GM12878 (cell line): Measurements from ENCODE around the gene SNX13. TPM values are rescaled to one million over a fixed set of nuclear protein-coding genes. Genes with fewer than 3 reads are reported as not detected.
A peak's percentile ranks its signal among the peaks of the same experiment; 100 is the strongest.

Experiments used
- ATAC-seq: fragments of 200-7000 bp; cut with Tn5 transposase; 3 replicates; pipeline ENCODE4 v1.9.1; 2020; ENCODE audit warnings: mild to moderate bottlenecking, moderate library complexity
- BruUV-seq: library from RNA; stranded (reverse); fragments of 400-500 nt; replicated peaks from 2 replicates; lab custom pipeline; 2021; lab: Mats Ljungman, UMichigan
- CTCF ChIA-PET: fragments of 300-600 bp; sonication (Branson Sonifier 250); formaldehyde crosslinking; extraction: SDS; loops from one replicate; lab custom pipeline; 2021; ENCODE audit warnings: inconsistent platforms; lab: Yijun Ruan, JAX
- POLR2A ChIA-PET: fragments of 350-600 bp; formaldehyde crosslinking; extraction: SDS; loops from one replicate; lab custom pipeline; 2021; ENCODE audit warnings: inconsistent platforms; lab: Charles Lee
- RAD21 ChIA-PET: fragments of 300-600 bp; sonication (Branson Sonifier 250); formaldehyde crosslinking; loops from one replicate; lab custom pipeline; 2023; ENCODE audit warnings: antibody characterized with exemption; ENCODE audit not compliant: unreplicated experiment; lab: Charles Lee
- SMC1A ChIA-PET: fragments of 300-600 bp; sonication (Branson Sonifier 250); formaldehyde crosslinking; loops from one replicate; lab custom pipeline; 2023; ENCODE audit not compliant: unreplicated experiment, uncharacterized antibody; lab: Charles Lee
- DNase-seq: peaks from one replicate; pipeline ENCODE4 v3.0.0-alpha.2; 2011; ENCODE audit warnings: low read depth, low spot score
- FAIRE-seq: peaks from 3 replicates; lab custom pipeline; 2011; peaks lifted over from hg19 to GRCh38; lab: Jason Lieb, UNC
- H2AFZ ChIP-seq: 2 replicates; pipeline ENCODE4 v1.6.0; 2011; ENCODE audit warnings: low read depth, low read length, control low read depth; ENCODE audit not compliant: control insufficient read depth
- H3K27ac ChIP-seq: 2 replicates; pipeline ENCODE4 v1.5.1; 2011; ENCODE audit warnings: control low read depth; ENCODE audit not compliant: control insufficient read depth, insufficient read depth
- H3K27me3 ChIP-seq, 2 experiments: replicated peaks in 1 of 2; 2 replicates each; pipeline versions ENCODE4 v1.6.0 to v1.6.1; 2011; ENCODE audit warnings: low read length in 1 of 2; ENCODE audit not compliant: control insufficient read depth in 2 of 2, insufficient read depth in 2 of 2
- H3K36me3 ChIP-seq, 2 experiments: 2 replicates each; pipeline ENCODE4 v1.5.1; 2011; ENCODE audit warnings: low read length in 1 of 2; ENCODE audit not compliant: control insufficient read depth in 2 of 2, insufficient read depth in 2 of 2
- H3K4me1 ChIP-seq: 2 replicates; pipeline ENCODE4 v1.6.1; 2011; ENCODE audit warnings: mild to moderate bottlenecking, low read length, moderate library complexity, mixed read lengths; ENCODE audit not compliant: control insufficient read depth, insufficient read depth
- H3K4me2 ChIP-seq: 2 replicates; pipeline ENCODE4 v1.6.0; 2011; ENCODE audit warnings: control low read depth; ENCODE audit not compliant: control insufficient read depth, insufficient read depth
- H3K4me3 ChIP-seq: fragments of 200-600 bp; sonication (generic); 2 replicates; pipeline ENCODE4 v1.5.1; 2016
- H3K79me2 ChIP-seq: 2 replicates; pipeline ENCODE4 v1.6.0; 2011; ENCODE audit warnings: low read length; ENCODE audit not compliant: control insufficient read depth, insufficient read depth
- H3K9ac ChIP-seq: 2 replicates; pipeline ENCODE4 v1.8.0; 2011; ENCODE audit warnings: low read length, control low read depth, mixed read lengths; ENCODE audit not compliant: control insufficient read depth, insufficient read depth
- H3K9me3 ChIP-seq: replicated peaks from 3 replicates; pipeline ENCODE4 v1.5.1; 2011; ENCODE audit warnings: mild to moderate bottlenecking, low read length; ENCODE audit not compliant: control insufficient read depth, insufficient read depth
- H4K20me1 ChIP-seq: 2 replicates; pipeline ENCODE4 v1.6.0; 2011; ENCODE audit not compliant: control insufficient read depth, insufficient read depth
- ASH2L ChIP-seq: fragments of 300-600, 200-600 bp; sonication (generic); IDR thresholded peaks from 2 replicates; pipeline ENCODE4 v1.6.1; 2017; ENCODE audit warnings: low read depth, mild to moderate bottlenecking, borderline replicate concordance
- CREM ChIP-seq: IDR thresholded peaks from 2 replicates; pipeline ENCODE4 v1.6.1; 2014; ENCODE audit warnings: antibody characterized with exemption, low read depth
- ESRRA ChIP-seq: IDR thresholded peaks from 2 replicates; pipeline ENCODE4 v1.6.1; 2012; ENCODE audit warnings: mild to moderate bottlenecking, low read length, improper control_type of control experiment
- IRF4 ChIP-seq: IDR thresholded peaks from 2 replicates; pipeline ENCODE4 v1.6.1; 2011; ENCODE audit warnings: low read depth, low read length
- JUNB ChIP-seq: IDR thresholded peaks from 2 replicates; pipeline ENCODE4 v1.6.1; 2016; ENCODE audit warnings: antibody characterized with exemption, mild to moderate bottlenecking
- KLF5 ChIP-seq: fragments of 450-650 bp; IDR thresholded peaks from 2 replicates; pipeline ENCODE4 v1.6.1; 2014; ENCODE audit warnings: mild to moderate bottlenecking; ENCODE audit not compliant: partially characterized antibody
- WGBS: methylation state at CpG from one replicate; pipeline ENCODE4 v1.1.6; 2016; ENCODE audit warnings: low lambda C conversion rate; ENCODE audit not compliant: insufficient replicate concordance, insufficient coverage; ENCODE audit errors: missing lambda C conversion rate; 5-methylcytosine and 5-hydroxymethylcytosine counted together
- in situ Hi-C: fragments of 300-500 bp; cut with MboI; formaldehyde crosslinking; loops from 9 replicates; pipeline ENCODE4 v1.14.3; 2018; ENCODE audit warnings: mixed read lengths
- intact Hi-C: fragments of 100-400 bp; cut with micrococcal nuclease; formaldehyde crosslinking; loops from one replicate; pipeline ENCODE4 v1.14.2; 2022; ENCODE audit not compliant: unreplicated experiment
- polyA plus RNA-seq, 11 experiments: library from polyadenylated mRNA; depleted of rRNA in 4 of 11; unstranded in 6 of 11; stranded (reverse) in 5 of 11; fragments of >200 nt; fragmentation: Nextera tagmentation in 4 of 11; fragmentation: Illumina TruSeq in 1 of 11; extraction: Ambion mirVana in 4 of 11; extraction: Trizol in 1 of 11; gene quantifications; 1 replicate in 1 of 11; 2 replicates in 10 of 11; pipeline versions ENCODE4 v1.2.1 to v1.2.3, GENCODE V29; 2011 to 2016; ENCODE audit warnings: inconsistent platforms in 2 of 11, missing spikeins in 2 of 11, low read depth in 1 of 11
- total RNA-seq, 4 experiments: library from RNA; depleted of rRNA in 3 of 4; stranded (reverse); fragments of >200 nt in 3 of 4; fragmentation: Illumina TruSeq in 1 of 4; extraction: Trizol in 1 of 4; gene quantifications; 2 replicates each; pipeline versions ENCODE4 v1.2.1 to v1.2.3, GENCODE V29; 2013 to 2021
- TF ChIP-seq, protein P1 (sequence below): IDR thresholded peaks from 2 replicates; pipeline ENCODE4 v1.6.1; 2011; ENCODE audit warnings: low read depth, low read length, improper control_type of control experiment, borderline replicate concordance
- TF ChIP-seq, protein P2 (sequence below): fragments of 150-350 bp; IDR thresholded peaks from 2 replicates; pipeline ENCODE4 v1.6.1; 2016; ENCODE audit warnings: low read depth, low read length

The SNX13 gene
- total and polyA plus RNA-seq, 10 of the 15 experiments (the other 5 are each of a cell fraction or from before 2014, with no cell fraction given): 2.2 to 17.1 (median 11.9) TPM

- in situ Hi-C loops: no loop called here
- Histone ChIP-seq H4K20me1 (no peaks in the 10 kb centered on the region), H3K27ac (no peak overlapping the region), H3K4me1 (no peaks in the 10 kb centered on the region), H2AFZ (no peak overlapping the region), H3K79me2 (no peaks in the 10 kb centered on the region), H3K27me3 (no peaks in the 10 kb centered on the region), H3K4me3 (no peak overlapping the region), H3K4me2 (no peak overlapping the region), H3K36me3 (0 out of 4 replicates have a peak, but pooled peaks cover 1 to 2% of the 10 kb centered on the region in 2 experiments), H3K9ac (no peak overlapping the region), H3K9me3 (no peaks in the 10 kb centered on the region)
- RAD21 ChIA-PET: no interaction called here
- BruUV-seq: no TSS peak
- DNase-seq (no peak), ATAC-seq (no peak; the same call in 2 of the 3 replicates), FAIRE-seq (peak; percentile 47)
- CTCF ChIA-PET: no interaction called here
- POLR2A ChIA-PET: no interaction called here
- intact Hi-C loops: no loop called here
- SMC1A ChIA-PET: interaction anchor here (1.6 to 2.1 kb wide), 2 partner anchors 11 to 101 kb away, joined by 8 read pairs; no protein-coding TSS in a partner anchor
- 0 out of 2 replicates have a peak, but pooled peaks have one; percentile 18 for TF ChIP-seq CREM
- no peak for TF ChIP-seq ASH2L
- TF ChIP-seq IRF4: peak; percentile 12; the same call in 1 of the 2 replicates
- peak; percentile 91 for TF ChIP-seq JUNB
- 67% methylated on average over 8 of the region's 8 CpGs for WGBS
These were observed 68.3 kb downstream of the SNX13 start for GRCh38 chr7:17871815-17872533.

DNA sequence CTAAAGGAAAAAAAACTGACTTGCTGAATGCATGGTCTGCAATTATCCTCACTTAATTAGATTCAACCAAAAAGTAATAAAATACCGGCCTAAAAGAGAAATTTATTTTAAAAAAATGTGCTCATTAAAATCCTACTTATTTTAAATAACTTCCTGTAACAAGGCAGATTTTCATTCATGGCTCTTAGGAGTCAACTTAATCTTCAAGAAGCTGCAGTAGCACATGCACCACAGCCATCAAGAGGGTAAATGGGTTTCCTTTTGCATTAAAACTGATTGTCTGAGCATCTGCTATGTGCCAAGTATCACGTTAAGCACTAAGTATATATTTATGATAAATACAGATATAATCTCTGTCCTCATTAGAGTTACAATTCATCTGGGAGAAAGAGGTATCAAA lies 69.9 kb downstream of the SNX13 start:
- intact Hi-C loops: no loop called here
- DNase-seq: no peak
- CTCF ChIA-PET: no interaction called here
- TF ChIP-seq KLF5 (no peak), ESRRA (no peak)
- TF ChIP-seq, protein P1, sequence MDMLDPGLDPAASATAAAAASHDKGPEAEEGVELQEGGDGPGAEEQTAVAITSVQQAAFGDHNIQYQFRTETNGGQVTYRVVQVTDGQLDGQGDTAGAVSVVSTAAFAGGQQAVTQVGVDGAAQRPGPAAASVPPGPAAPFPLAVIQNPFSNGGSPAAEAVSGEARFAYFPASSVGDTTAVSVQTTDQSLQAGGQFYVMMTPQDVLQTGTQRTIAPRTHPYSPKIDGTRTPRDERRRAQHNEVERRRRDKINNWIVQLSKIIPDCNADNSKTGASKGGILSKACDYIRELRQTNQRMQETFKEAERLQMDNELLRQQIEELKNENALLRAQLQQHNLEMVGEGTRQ: no peak
- TF ChIP-seq, protein P2, sequence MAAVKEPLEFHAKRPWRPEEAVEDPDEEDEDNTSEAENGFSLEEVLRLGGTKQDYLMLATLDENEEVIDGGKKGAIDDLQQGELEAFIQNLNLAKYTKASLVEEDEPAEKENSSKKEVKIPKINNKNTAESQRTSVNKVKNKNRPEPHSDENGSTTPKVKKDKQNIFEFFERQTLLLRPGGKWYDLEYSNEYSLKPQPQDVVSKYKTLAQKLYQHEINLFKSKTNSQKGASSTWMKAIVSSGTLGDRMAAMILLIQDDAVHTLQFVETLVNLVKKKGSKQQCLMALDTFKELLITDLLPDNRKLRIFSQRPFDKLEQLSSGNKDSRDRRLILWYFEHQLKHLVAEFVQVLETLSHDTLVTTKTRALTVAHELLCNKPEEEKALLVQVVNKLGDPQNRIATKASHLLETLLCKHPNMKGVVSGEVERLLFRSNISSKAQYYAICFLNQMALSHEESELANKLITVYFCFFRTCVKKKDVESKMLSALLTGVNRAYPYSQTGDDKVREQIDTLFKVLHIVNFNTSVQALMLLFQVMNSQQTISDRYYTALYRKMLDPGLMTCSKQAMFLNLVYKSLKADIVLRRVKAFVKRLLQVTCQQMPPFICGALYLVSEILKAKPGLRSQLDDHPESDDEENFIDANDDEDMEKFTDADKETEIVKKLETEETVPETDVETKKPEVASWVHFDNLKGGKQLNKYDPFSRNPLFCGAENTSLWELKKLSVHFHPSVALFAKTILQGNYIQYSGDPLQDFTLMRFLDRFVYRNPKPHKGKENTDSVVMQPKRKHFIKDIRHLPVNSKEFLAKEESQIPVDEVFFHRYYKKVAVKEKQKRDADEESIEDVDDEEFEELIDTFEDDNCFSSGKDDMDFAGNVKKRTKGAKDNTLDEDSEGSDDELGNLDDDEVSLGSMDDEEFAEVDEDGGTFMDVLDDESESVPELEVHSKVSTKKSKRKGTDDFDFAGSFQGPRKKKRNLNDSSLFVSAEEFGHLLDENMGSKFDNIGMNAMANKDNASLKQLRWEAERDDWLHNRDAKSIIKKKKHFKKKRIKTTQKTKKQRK: no peak

More for the DNA sequence above, 69.9 kb downstream of the SNX13 start:
- Histone ChIP-seq H3K4me2 (no peak overlapping the region), H3K4me1 (no peaks in the 10 kb centered on the region), H3K9me3 (no peaks in the 10 kb centered on the region), H3K27me3 (no peaks in the 10 kb centered on the region), H2AFZ (no peak overlapping the region), H3K36me3 (0 out of 4 replicates have a peak, but pooled peaks cover 1 to 2% of the 10 kb centered on the region in 2 experiments), H3K79me2 (no peaks in the 10 kb centered on the region), H3K9ac (no peak overlapping the region), H4K20me1 (no peaks in the 10 kb centered on the region), H3K27ac (no peak overlapping the region), H3K4me3 (no peak overlapping the region)
- no TSS peak for BruUV-seq
- POLR2A ChIA-PET: interaction anchor here (0.6 kb wide), 1 partner anchor 15 kb away, joined by 3 read pairs; no protein-coding TSS in a partner anchor
- RAD21 ChIA-PET: no interaction called here
- 94% methylated on average over 2 of the region's 2 CpGs for WGBS
- no peak for FAIRE-seq
- no peak for ATAC-seq
- SMC1A ChIA-PET: no interaction called here
- in situ Hi-C loops: no loop called here
